Erythroblast (primary cell): ENCODE results near the gene HIC2.
"Not testable (repeated sequence)": the region's sequence is repeated elsewhere in the genome, so short reads cannot be mapped to it uniquely, and the experiment has no call there.

Experiments used
- GATA1 ChIP-seq: IDR thresholded peaks from 2 replicates; pipeline ENCODE4 v1.6.1; 2011; ENCODE audit warnings: low read depth, mild to moderate bottlenecking, control low read depth, low read length, moderate library complexity
- POLR2A ChIP-seq: IDR thresholded peaks from 2 replicates; pipeline ENCODE4 v1.6.1; 2011; ENCODE audit warnings: mild to moderate bottlenecking, low read length

GRCh38 chr22:21467337-21468193 is 50.4 kb downstream of the HIC2 start, which contains the start of gene TMEM191C:
- not testable (repeated sequence) for TF ChIP-seq POLR2A, GATA1
